Dedifferentiated amniotic fluid mesenchymal stem cell (primary cell): ENCODE results near the gene HOXB13.

ENCODE experiments used
- DNase-seq: peaks from one replicate; pipeline ENCODE4 v3.0.0-alpha.2; 2016; ENCODE audit errors: extremely low spot score

HOXB13 gene

DNA sequence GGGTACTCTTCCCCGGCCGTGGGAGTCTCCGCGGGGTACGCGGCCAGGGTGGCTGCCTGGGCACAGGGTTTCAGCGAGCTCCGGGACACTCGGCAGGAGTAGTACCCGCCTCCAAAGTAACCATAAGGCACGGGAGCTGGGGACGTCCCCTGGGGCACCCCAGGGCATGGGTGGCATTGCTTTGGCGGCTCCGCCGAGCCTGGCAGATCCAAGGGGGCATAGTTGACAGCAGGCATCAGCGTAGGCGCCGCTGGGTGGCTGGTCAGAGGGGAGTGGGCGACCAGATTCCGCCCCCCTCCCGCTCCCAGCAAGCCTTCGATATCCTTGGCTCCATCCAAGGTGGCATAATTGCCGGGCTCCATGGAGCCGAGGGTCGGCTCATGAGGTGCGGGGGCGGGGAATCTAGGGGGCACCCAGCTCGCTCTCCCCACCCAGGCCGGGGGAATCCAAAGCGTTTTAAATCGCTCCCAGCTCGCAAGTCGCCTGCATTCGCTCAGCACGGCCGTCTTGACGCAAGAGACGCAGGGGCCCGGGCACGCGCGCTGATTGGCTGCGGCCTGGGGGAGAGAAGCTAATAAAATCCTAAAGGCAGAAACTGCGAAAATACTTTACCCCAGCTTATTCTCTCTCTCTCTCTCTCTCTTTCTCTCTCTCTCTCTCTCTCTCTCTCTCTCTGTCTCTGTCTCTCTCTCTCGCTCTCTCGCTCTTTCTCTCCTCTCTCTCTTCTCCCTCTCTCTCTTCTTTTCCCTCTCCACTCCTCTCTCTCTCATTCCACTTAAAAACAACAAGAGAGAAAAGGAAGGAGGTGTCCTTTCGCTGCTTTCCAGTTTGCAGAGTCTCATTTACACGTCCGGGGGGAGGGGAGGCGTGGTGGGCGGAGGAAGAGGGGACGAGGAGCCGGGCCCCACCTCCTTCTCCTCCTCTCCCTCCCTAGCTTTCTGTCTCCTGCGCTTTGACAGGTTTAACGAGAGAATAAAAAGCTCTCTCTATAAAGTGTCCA, at the start of gene HOXB13:
Gene HOXB13, minus strand, starts transcription at position 519 of the 1,000 bp plus-strand sequence. Its CDS starts 157 bp downstream, at position 362.
- DNase-seq: no peak

DNA sequence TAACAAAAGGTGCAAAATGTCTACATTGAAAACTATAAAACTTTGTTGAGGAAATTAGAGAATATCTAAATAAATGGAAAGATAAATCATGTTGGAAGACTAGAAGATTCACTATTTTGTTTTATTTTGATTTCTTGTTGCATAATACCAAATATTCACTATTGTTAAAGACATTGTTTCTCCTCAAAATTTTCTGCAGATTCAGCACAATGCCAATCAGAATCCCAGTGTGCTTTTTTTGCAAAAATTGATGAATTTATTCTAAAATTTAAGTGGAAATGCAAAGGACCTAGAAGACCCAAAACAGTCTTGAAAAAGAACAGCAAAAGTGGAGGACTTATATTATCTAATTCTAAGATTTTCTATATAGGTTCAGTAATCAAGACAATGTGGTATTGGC, 48.1 kb upstream of the HOXB13 start:
- no peak for DNase-seq

DNA sequence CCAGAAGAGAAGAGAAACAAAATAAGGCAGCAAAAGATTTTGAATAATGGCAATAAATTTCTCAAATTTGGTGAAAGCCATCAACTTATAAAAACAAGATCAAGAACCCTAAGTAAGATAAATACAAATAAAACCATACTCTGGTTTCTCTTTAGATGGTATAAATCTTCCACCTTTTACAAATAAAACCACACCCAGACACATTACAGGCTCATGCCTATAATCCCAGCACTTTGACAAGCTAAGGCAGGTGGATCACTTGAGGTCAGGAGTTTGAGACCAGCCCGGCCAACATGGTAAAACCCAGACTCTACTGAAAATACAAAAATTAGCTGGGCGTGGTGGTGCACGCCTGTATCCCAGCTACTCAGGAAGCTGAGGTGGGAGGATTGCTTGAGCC, 44.7 kb upstream of the HOXB13 start:
- no peak for DNase-seq

DNA sequence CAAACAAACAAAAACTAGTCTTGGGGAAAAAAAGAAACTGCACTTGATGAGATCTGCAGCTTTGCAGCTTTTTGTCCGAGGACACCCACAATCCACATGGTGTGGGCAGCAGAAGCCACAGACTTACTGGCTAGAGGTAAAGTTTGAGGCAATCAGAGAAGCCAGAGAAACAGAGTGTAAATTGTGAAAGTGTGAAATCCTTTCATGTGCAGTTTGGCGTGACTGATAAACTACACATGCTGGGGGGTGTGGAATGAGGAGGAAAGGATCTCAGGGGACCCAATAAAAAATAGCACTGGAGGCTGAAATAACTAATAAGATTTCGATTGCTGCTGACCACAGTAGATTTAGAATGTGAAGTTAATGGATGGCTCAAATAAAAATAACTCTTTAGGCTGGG, 42.4 kb upstream of the HOXB13 start:
- DNase-seq: no peak

DNA sequence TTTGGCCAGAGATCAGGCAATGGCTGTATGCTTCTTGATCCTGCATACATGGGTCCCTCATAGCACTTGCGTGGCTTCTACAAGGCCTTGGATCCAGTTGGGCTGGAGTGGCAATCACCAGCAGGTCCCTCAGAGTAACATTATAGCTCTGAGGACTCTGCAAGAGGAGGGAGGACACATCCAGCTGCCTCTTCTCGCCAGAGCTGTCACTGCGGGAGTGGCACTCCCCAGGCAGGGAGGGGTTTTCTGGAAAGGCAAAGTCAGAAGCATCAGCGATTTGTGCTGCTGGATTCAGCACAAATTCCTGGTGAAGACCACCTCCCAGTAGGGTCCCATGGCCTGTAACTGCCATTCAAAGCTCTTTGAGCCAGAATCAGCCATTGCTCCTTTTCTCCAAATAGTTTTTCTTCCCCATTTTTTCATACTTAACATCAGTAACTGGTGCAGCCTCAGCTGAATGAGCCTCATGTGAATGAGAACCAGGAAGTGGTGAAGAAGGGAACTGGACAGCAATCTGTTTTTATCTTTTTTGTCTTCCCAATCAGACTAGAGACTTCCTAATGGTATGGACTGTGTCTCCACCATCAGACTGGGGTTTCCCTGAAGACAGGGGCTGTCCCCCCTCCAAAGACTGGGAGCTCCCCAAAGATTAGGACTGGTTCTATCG, 40.6 kb upstream of the HOXB13 start:
- no peak for DNase-seq

DNA sequence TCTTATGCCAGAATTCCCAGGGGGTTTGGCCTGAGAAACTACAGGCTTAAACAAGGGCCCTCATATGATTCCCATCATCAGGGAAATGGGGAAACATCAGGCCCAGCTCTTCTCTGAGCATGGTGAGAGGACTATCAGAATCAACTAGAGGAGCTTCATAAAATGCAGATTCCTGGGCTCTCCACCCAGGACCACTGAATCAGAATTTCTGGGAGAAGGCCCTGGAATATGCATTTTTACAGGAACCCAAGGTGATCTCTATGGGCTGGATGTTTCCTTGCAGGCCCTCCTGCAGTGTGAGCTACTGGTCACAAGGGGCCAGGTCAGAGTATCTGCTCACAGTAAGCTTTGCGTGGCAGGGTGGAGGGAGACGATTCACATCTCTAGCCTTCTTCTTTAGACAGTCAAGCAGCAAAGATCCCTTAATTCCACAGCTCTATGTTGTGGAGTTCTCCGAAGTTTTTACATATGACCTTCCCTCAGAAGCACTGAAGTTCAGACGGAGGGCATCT, 38.8 kb upstream of the HOXB13 start:
- DNase-seq: no peak

DNA sequence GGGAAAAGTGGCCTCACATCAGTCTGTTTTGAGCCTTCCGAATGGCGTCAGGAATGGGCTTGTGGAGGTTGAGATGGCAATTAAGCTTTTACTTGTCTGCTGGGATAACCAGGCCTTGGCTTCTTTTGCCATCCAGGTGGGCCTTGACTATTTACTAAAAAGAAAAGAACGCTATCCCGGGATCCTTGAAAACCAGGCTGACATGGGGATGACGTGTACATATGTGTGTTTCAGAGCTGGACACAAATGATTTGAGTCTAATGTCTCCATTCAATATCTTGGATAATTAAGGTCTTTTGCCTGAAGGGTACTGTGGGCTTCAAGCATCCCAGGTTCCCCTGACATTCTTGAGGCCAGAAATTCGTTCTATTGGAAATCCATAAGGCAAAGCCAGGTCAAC, 32.6 kb upstream of the HOXB13 start:
- DNase-seq: no peak

DNA sequence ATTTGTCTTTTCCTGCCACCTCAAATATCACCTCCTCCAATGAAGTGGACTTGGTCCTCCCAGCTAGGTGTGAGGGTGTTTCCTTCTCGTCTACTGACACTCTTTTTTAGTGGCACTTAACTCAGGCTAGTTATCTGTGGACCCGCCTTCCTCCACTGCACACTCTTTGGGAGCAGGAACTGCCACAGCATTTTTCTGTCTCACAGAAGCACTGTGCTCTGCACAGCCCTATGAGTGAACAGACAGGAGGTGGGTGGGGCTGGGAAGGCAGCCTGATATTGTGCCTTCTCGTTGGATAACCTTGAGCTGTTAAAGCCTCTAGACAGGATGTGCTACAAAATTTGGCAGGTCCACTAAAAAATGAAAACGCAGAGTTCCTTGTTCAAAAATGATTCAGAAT, 31.9 kb upstream of the HOXB13 start:
- DNase-seq: no peak

DNA sequence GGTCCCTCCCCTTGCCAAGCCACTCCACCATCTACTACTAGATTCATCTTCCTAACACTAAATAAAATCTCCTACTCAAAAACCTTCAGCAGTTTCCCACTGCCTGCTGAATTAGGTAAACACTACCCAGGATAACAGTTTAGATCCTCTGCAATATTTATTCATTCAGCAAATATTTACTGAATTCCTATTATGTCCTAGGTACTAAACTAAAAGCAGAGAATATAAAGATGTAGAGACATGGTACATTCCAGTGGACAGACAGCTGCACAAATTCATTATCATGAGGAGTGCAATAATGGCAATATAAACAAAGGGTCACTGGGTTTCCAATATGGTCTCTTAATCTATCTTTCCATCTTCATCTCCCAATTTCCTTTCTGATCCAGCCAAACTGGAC, 30.7 kb upstream of the HOXB13 start:
- DNase-seq: no peak

DNA sequence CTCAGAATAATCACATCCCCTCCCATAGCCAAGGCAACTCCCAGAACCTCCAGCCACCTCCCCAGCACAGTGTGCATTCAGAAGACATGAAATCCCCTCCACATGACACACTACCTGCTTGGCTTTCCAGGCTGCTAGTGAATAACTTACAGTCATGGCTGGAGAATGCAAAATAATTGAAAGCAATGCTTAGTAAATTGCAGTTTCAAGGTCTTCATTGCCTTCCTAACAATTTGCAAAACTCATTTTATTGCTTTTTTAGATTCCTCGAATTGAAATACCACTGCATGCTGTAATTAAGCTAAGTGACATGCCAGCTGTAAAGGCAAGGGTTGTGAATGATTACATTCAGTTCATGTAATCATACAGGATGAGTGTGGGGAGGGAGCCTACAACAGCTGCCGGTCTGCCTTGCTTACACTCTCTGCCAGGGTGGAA, 29.0 kb upstream of the HOXB13 start:
- DNase-seq: no peak

DNA sequence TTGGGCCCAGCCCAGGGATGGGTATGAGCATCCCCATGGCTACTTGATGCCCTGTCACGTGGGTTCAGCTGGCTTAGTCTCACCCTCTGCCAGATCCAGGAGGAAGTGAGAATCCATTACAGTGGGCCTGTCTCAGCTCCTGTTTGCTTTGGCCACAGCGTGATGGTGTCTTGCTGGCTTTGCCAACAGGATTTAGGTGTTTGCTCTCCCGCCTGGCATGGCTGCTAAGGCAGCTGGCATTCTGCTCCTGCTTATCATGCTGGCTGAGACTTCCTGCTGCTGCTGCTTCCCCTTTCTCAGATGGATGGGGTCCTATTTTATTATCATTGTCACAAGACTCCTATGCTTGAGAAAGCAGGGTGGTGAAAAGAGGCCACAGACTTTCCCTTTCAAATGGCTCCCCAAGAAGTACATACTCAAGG, 28.3 kb upstream of the HOXB13 start:
- DNase-seq: no peak

DNA sequence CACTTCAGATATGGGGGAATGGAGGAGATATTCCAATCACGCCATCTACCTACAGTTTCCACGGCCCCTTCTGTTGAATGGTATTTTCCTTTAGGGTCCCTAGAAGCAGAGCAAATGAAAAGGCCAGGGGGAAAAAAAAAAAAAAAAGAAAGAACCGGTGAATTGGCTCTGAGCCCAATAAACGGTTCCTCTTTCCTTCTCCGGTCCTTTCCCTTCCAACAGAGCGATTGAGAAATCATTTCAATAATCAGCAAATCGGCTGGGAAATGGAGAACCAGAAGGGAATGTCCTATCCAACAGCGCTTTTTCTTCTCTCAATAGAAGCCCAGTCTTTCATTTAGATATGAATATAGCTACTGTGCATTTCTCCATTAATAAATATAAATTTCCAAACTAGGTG, 26.8 kb upstream of the HOXB13 start:
- no peak for DNase-seq

DNA sequence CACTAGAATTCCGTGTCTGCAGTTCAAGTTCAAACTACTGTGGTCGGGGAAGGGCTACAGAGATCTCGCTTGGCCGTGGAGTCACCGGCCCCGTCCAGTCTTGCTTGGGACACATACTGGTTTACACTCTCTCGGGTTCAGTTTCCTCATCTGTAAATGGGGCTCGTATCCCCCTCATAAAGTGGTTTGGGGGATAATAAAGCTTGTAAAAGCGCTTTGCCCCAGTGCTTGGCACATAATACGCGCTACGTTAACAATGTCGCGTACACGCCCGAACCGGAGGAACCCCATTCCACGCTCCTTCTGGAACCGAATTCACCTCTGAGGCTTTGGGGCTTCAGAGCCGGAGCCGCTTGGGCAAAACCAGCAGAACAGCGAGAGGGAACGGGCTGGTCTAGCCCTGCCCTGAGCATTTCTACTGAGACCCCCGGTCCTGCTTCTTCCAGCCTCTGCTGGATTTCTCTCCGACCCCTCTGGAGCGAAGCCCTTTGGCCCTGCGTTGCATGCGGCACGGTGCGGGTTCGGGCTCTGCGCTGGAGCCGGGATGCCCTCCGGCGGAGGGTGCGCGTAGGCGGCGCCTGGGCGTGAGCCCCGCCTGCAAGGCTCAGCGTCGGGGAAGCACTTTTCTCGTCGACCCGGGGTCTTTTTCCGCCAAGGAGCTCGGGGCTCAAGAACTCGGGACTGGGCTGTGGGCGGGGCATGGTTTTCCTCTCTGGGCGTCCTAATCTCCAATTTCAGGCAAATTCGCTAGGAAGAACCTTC, 26.1 kb upstream of the HOXB13 start:
- DNase-seq: no peak

DNA sequence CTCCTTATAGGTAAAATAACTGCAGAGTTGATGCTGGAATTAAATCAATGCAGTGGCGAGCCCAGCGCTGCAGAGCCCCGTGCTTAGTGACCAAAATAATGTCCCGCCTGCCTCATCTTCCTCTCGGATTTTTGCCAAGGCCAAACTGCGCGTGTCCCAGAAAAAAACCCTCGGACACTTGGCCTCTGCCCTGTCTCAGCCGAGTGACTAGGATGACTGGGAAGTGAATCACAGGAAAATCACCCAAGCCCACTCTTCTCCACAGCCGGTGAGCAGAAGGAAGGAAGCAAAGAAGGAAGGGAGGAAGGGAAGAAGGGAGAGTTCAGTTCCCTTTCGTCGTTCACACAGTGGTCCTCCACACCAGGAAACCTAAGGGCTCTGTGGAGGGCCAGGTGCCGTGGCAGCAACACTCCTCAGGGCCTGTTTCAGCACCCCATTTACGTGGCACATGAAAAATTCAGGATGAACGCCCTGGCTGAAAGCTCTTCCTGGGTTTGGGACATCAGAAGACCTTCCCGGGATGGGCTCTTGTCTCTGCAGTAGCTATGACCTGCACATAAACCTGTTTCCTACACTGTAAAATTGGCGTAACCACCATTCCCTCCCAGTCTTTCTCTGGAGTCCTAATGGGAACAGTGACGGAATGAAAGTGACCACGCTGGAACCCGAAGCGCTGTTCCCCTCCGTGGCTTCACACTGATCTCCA, 25.4 kb upstream of the HOXB13 start:
- no peak for DNase-seq

DNA sequence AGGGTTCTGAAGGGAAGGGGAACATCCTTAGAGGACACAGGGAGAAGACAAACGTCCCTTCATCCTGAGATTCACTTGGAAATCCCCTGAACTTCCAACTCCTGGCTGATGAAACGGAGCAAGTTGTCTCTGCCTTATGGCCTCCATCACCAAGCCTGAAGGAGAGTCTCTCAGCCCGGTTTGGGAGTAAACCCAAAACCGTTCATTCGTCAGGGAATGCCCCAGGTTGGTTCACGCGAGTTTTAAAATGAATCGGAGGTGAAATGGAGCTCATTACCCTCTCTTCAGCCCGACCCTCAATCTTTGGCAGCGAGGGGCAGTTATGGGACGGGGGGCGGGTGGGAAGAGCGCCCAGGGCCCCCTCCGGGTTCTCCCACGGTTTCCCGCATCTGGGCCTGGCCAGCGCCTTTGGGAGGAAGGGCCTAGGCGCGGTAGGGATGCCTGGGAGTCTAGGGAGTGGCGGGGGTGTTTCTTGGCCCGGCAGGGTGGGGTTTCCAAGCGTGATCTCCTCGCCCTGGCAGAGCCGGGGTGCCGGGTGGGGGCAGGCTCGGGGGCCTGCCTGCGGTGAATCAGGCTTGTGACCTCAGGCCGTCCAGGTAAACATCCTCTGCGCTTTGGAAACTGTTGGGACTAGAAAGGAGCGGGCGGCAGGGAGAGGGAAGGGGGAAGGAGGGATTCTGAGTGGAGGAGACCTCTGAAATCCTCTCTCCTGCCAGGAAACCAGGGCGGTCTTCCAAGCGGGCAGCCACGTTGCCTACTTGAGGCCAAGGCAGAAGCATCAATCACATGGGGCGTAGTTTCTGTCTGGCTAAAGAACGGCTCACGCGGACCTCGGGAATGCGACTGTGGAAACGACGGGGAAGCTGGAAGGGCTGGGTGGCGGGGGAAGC, 24.1 kb upstream of the HOXB13 start:
- no peak for DNase-seq

DNA sequence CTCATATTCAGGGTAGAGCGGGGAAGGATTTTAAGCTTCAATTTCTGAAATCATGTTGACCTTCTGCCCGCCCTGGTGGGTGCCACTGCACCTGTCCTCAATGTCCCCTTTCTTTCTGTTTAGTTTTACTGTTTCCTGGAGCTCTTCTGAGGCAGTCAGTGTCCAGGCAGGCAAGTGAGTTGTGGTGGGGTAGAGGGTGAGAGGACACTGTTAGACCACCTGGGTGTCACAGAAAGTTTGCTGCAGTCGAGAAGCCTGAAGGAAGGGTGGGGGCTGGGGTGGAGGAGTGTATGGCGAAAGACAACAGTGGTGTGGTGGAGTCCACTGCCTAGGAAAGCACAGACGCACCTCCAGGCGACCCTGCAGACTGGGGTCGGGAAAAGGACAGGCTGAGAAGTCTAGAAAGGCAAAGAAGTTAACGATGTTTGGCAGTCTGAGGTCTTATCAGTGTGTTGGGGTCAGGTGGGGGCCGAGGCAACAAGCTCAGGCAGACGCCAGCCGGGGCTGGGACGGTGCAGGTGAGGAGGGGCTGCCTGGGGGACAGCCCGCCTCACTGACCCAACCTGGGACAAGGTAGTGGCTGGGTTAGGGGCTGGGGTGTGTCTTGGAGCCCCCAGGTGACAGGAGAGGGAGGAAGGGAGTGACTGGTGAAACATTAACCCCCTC, 23.3 kb upstream of the HOXB13 start:
- no peak for DNase-seq

DNA sequence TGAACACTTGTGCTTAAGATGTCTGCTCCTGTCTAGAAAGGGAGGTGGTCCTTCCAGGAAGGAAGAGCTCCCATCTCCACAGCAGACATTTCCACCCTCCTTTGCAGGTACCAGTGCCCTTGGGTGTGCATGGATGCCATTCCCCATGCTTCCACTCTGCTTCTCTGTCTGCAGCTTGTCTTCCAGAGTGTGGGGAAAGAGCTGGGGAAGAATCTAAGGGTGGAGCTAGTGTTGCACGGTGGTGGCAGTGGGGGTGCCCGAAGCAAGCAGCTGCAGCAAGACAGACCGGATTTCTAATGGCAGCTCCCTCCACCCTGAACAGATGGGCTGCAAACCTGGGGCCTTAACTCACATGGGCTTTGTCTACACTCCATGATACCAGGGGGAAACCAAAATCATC, 22.6 kb upstream of the HOXB13 start:
- no peak for DNase-seq

DNA sequence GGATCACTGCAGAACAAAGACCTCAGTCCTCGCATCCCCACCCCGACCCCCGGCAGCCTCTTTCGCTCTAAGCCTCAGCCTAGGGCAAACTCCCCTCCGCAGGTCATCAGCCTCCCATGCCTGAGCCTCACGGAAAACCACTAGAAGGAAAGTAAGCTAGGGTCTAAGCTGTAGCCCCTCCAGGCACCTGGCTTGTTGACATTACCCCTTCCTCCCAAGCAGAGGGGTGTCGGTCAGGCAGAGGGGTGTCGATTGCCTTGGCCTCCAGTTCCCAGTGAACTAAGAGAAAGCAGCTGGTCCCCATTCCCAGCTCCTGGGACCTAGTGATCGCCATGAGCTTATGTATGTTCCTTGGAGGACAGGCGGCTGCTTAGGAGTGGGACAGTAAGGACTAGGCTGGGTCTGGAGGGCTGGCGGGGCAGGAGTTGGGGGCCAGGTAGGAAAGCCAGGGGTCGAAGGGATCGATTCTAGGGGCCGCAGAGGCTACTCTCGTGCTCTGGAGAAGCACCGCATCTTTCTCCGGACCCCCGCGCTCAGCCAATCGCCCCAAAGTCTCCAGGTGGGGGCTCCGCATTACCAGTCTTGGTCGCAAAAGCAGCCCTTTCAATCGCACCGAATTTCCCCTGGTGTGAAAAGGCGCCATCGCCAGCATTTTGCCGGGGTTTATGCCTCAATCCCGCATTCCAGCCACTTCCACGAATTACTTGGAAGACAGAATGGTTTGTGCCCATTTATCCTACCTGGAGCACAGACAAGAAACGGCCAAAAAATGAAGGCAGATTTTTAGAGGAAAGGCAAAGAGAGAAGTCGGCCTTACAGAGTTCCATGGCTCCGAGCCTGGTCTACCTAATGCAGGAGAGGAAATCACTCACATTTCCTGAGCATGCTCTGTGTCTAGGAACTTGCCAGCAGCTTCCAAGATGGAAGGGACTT, 21.3 kb upstream of the HOXB13 start:
- no peak for DNase-seq
